Measurements from ENCODE around the gene GALNT18. TPM values are rescaled to one million over a fixed set of nuclear protein-coding genes. Genes with fewer than 3 reads are reported as not detected.

The GALNT18 gene
- polyA plus RNA-seq, 4 donors, result 22.2 to 35.0 (median 29.4) TPM

GRCh38 chr11:11230802-11231562, 390.8 kb downstream of the GALNT18 start:
- DNase-seq (ENCODE audit: low read depth in 4 of 4, low spot score in 2 of 4), result no peak

- DNase-seq (ENCODE audit: low read depth in 4 of 4, low spot score in 2 of 4), result no peak
Measured at GRCh38 chr11:11230087-11230486, 391.7 kb downstream of the GALNT18 start.

GRCh38 chr11:11229647-11230046, 392.2 kb downstream of the GALNT18 start:
- DNase-seq (ENCODE audit: low read depth in 4 of 4, low spot score in 2 of 4), result no peak

DNA sequence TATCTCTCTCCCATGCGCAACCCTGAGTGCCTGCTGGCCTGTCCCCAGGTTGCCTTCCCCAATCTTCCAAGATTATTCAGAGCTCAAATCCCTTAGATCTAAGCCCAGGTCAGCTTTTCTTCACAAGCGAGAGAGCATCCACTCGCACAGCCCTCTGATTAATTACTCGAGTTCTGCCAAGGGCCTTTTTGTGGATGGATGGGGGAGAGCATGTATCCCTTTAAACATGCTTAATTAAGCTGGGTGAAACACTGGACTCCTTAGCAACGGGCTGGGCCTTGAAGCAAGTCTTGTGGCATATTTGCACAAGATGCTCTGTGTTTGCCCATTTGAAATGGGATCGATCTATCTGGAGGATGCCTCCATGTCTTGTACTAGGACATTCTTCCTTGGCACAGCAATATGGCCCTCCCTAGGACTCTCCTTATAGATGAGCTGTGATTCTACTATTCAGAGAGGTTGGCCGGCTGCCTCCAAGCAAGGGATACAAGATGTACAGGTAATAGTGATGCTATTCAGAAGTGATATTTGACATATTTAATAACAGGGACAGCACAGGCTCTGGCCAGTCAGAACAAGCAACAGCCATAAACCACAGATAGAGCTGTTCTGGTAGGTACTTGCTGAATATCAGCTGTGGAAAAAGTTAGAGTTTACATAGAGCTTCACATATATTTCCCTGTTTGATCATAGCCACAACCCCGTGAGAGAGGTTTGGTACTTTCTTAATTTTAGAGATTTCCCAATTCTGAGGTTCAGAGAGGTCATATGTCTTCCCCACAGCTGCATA, 394.3 kb downstream of the GALNT18 start:
- no peak for DNase-seq (ENCODE audit: low read depth in 4 of 4, low spot score in 2 of 4)

Other genes starting within 250 kb of the GALNT18 start
- 10 to 100 TPM; 73.0 to 93.6 (median 90.4) TPM for gene USP47, start 220.0 kb upstream of the GALNT18 start, polyA plus RNA-seq (ENCODE audit: insufficient read length in 4 of 4)

All from left renal cortex interstitium (tissue), 4 donors.